Stimulated activated CD8-positive, alpha-beta memory T cell treated with anti-CD3 and anti-CD28 coated beads, Interleukin-7, amount 100 ng/mL, for 48 hours (primary cell): ENCODE results near the gene CALN1.
"Not testable (repeated sequence)": the region's sequence is repeated elsewhere in the genome, so short reads cannot be mapped to it uniquely, and the experiment has no call there.

Experiments
- DNase-seq, 2 donors: peaks; one replicate each; pipeline ENCODE4 v3.0.0-alpha.2; 2020; ENCODE audit warnings: low read depth in 1 of 2; ENCODE audit errors: extremely low read depth in 1 of 2

Gene CALN1

DNA sequence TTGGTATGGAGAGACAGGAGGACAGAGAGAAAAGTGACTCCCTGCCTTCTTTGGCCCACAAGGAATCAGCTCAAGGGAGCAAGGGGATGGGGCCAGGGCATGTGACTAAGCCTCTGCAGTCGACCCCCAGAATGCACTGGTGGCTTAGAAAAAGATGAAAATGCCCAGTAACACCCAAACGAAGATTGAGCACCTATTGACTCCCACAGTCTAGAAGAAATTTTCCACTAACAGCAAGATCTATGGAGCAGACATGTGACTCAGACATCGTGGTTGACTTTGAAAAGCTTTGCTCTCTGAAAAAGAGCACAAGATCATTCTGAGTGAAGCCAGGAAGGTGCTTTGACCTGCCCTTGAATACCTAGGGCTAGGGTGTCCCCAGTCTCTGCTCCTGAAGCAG lies 586.0 kb downstream of the CALN1 start:
- no peak for DNase-seq

DNA sequence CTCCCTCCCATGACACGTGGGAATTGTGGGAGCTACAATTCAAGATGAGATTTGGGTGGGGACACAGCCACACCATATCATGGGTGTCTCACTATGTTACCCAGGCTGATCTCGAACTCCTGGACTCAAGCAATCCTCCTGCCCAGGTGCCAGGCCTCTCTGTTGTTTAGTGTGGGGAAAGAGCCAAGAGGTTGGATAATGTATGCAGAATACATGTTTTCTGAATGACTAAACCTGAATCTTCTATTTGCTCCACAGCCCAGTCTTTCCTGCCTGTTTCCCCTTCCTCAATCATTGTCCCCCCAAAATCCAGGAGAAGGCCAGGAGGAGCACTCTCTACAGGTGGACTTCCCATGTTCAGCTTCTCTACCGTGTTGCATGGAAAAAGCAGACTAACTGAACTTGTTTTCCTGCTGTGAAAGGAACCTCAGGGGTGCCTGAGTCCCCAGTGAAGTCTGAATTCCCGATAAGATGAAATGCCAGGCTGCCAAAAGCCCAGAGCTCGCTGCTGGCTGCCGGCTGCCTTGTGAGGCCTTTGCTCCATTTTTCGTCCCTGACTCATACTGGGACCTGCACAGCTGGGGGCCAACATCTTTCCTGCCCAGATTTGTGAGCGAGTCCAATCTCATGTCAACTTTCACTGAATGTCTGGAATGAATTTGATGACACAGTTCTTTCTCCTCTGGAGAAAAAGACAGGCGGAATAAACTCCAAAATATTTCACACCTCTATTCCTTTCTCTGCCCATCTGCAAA lies 588.0 kb downstream of the CALN1 start:
- DNase-seq, result no peak

DNA sequence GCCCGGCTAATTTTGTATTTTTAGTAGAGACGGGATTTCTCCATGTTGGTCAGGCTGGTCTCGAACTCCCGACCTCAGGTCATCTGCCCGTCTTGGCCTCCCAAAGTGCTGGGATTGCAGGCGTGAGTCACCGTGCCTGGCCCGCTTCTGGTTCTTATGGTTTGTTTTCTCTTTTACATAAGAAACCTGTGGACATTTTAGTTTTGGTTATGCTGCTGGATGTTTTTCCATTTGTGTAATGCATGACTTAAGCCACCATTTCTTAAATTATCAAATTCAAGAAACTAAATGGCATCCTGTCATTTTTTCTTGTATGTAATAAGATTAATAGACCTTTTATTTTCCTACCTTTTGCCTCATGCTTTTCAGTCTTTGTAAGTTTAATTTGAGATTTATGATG lies 589.7 kb downstream of the CALN1 start:
- DNase-seq, result not testable (repeated sequence)

DNA sequence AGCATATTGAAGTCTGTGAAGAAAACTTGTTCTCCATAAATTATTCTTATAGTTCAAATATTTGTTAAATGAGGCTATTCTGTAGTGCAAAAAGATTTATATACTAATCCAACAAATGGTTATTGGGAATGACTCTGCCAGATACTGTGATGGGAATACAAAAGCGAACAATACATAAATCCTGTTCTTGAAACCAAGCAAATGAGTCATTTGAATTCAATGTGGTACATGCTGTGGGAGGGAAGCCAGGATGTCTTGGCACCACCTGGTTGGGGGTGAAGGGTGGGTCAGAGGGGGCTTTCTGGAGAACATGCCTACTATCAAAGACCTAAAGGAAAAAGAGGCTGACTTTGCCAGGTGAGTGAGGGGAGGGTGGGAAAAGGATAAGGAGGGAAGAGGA lies 594.2 kb downstream of the CALN1 start:
- no peak for DNase-seq

DNA sequence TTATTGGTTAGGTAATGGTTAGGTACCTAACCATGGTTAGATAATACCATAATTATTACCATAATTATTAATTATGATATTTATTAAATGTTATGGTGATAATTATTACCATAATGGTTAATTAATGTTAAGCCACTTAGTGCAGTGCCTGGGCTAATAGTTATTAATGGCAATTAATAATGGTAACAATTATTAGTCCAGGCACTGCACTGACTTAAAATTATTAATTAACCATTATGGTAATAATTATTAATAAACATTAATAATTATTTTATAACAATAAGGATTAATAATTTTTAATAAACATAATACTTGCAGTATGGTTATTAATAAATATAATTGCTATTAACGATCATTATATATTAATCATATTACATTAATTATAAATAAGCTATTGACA lies 604.0 kb downstream of the CALN1 start:
- no peak for DNase-seq

DNA sequence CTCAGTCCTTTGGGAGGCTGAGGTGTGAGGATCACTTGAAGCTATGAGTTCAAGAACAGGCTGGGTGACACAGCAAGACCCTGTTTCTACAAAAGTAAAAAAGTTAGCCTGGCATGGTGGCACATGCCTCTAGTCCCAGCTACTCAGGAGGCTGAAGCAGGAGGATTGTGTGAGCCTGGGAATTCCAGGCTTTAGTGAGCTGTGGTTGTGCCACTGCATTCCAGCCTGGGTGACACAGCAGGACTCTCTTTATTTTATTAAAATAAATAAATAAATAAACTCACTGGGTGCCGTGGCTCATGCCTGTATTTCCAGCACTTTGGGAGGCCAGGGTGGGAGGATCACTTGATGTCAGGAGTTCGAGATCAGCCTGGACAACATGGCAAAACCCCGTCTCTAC lies 607.9 kb downstream of the CALN1 start:
- DNase-seq, result no peak

DNA sequence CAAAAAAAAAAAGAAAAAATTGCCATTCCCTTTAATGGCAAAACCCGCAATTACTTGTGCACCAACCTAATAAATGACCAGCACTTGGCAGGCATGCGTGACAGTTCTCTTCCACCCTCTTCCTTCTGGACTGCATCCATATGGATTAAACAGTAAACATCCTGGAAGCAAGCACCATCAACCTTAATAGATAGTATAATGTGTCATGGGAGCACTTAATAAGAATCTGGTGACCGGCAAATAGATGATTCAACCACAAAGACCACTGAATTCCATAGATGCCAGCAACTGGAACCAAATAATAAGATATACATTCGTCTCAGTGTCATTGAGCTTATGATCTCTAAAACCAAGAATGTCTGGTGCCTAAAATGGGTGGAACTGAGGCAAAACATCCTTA lies 610.2 kb downstream of the CALN1 start:
- DNase-seq, result no peak

DNA sequence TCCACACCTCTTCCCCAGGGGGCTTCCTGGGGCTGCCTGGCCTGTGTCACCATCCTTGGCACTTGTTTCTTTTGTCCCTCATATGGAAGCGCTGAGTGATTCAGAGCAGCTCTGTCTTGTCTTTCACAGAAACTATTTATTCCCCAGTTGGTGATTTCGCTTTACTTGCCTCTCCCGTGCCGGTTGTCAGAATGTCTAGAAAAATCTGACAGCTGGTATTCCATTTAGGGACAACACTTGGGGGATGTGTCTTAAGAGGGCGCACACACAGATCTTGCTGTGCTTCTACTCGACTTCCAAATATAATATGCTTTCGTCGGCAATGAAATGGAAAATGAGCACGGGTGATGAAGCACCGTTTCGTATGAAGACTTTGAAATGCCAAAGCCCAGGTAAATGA lies 611.8 kb downstream of the CALN1 start:
- DNase-seq, result no peak

DNA sequence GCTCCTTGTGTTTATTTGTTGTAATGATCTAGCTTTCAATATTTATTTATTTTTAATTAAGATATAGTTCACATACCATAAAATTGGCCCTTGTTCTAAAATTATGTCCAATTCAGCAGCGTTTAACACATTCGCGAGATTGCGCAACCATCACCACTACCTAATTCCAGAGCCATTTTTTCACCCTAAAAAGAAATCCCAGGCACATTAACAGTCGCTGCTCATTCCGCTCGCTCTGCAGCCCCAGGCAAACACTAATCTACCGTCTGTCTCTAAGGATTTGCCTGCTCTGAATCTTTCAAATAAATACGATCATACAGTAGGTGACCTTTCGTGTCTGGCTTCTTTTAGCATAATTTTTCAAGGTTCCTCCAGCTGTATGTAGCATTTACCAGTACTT lies 616.7 kb downstream of the CALN1 start:
- DNase-seq, result no peak

DNA sequence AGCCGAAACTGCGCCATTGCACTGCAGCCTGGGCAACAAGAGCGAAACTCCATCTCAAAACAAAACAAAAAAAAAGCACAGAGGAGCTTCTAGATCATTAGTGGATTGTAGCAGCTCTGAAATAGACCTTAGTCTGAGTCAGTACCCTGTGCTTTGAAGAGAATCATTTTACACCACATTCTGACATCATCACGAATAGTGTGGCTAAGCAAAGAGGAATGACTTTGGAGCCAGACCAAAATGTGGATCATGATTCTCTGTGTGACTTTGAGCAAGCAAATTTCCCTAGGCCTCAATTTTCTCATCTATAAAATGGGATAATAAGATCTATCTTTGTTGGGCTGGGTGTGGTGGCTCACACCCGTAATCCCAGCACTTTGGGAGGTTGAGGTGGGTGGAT lies 618.9 kb downstream of the CALN1 start:
- DNase-seq, result no peak

DNA sequence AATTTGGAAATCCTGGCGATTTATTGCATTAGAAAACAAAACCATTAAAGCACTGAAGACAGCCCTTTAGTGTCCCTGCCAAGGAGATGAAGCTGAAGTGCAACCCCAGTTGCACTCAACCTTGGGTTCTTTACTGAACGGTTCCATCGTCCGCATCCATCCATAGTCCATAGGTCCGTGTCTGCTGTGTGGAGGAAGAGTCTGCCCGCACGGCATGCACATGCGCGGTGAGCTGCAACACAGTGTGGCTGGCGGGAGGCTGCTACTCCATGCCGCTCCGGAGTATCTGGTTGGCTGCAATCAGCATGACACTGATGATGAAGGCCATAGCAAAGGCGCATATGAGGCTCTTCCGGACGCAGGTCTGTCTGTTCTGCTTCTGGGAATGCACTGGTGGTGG lies 624.6 kb downstream of the CALN1 start:
- no peak for DNase-seq

DNA sequence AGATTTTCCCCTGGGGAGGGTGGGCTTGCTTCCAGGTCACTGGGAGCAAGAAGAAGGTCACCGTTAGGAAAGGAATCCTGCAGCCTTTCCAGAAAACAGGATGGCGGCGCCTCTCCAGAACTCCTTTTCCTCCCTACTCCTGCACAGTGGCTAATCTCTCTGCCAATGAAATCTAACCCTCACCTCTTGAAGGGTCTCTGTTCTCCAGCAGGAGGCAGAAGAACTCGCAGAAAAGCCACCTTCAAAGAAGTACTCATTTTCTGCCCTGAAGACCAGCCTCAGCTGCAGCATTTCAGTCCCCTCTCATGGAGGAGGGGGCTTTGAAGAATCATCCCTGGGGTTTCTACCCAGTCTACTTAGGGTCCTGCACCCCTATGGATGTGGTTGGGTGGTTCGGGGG lies 626.9 kb downstream of the CALN1 start:
- no peak for DNase-seq

DNA sequence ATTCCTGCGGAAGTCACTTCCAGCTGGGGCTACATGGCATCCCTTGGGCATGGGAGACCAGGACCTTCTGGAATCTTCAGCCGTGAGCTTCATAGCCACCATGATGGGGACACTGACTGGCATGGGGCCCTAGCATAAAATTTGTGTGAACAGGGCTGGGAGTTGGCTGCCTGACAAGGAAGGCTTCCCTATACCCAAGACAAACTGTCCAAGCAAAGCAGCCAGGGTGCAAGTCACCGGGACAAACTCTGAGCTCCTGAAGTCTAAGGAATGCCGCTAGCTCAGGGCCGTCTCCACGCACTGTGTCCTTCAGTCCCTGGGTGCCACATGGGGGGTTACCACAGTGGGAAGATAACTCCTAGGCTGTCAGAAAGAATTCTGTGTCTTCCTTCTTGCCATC lies 627.4 kb downstream of the CALN1 start:
- no peak for DNase-seq

DNA sequence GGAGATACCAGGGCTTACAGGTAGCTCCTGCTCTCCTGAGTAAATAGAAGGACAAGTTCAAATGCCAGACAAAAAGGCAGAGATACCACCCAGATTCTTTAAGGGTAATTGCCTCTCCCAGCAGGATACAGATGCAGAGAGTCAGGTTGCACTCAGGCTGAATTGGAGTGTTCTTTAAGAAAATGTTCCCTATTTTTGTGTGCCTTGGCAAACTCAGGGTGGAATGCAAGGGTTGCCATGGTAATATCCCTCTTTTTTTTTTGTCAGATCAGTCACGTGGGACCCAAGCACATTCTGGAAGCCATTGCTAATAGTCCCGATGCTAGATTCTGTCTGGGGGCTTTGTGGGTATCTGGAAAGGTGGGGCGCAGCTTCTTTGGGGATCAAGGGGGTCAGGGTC lies 628.0 kb downstream of the CALN1 start:
- no peak for DNase-seq

DNA sequence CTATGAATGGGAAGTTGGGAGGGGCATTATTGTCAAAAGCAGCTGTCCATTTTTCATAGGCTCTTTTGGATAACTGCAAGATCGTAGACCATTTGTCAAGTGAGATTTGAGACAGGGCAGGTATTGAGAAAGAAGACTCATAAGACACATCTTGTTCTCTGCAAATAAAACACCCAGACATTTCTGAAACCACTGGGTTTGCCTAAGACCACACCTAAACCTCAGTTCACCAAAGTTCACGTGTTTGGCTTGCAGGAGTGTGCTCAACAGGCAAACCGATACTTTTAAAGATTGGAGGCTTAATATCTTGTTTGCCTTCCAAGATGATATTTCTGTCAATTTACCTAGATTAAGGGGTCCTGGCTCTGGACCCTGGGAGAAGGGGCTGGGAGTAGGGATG lies 628.4 kb downstream of the CALN1 start:
- DNase-seq, result no peak

DNA sequence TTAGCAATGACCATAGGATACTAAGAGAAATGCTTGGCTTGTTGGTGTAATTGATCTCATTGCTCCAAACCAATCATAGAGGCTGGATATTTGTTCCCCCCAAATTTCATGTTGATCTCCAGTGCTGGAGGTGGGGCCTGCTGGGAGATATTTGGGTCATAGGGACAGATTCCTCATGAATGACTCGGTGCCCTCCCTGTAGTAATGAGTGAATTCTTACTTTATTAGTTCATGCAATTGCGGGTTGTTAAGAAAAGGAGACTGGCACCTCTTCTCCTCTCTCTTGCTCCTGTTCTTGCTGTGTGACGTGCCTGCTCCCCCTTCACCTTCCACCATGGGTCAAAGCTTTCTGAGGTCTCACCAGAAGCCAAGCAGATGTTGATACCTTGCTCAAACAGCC lies 630.1 kb downstream of the CALN1 start:
- DNase-seq, result no peak

DNA sequence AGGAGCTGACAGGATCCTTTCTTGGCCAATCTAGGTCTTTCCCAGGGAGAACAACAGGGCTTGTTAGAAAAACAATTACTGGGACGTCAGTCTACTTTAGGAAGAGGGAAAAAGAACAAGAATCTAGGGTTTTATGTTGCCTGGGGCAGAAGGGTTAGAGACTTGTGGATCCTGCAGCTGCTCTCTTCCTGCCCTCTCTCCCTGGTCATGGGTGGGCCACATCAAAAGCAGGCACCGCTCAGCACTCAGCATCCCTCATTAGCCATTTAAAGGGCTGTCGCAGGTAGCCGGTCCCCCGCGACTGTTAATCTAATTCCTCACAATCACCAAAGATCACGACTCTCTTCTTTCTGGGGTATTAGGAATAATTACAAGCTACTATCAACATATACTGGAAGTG lies 631.9 kb downstream of the CALN1 start:
- no peak for DNase-seq

DNA sequence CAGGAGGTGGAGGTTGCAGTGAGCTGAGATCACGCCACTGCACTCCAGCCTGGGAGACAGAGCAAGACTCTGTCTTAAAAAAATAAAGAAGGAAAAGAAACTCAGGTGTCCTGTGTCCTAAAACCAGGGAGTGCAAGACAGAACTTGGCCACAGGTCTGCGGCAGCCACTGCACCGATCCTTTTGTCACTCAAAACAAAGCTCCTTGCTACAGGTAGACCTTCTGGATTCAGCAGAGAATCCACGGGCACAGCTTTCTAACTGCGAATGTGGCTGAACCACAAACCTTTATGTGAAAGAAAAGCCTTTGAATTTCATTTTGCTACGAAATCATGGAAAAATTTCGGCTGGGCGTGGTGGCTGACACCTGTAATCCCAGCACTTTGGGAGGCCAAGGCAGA lies 634.9 kb downstream of the CALN1 start:
- no peak for DNase-seq

DNA sequence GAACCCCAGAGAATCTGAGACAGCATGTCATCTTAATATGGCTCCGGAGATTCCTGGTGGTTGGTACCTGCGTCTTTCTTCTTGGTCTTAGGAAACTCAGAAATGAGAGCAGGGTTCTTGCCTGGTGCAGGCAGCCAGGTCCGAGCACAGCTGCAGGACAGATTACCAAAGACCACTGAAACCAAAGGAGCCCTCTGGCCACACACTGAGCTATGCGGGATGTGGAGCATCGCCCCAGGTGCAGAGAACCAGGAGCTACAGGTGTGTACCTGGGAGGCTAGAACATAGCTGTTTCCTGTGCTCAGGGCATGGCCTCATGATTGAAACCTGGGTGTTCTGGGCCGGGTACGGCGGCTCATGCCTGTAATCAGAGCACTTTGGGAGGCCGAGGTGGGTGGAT lies 635.4 kb downstream of the CALN1 start:
- DNase-seq, result no peak

DNA sequence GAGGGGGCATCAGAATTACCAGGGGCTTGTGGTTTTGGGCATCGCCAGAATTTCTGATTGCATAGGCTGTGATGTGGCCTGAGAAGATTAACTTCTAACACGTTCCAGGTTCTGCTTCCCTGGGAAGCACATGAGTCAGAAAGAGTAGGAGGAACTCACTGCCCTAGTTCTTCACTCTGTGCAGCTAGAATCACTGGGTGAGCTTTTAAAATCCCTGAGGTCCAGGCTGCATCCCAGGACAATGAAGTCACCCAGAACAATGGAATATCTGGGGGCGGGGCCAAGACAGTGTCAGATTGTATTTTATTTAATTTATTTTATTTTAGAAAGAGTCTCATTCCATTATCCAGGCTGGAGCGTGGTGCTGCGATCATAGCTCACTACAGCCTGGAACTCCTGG lies 636.5 kb downstream of the CALN1 start:
- DNase-seq, result no peak

DNA sequence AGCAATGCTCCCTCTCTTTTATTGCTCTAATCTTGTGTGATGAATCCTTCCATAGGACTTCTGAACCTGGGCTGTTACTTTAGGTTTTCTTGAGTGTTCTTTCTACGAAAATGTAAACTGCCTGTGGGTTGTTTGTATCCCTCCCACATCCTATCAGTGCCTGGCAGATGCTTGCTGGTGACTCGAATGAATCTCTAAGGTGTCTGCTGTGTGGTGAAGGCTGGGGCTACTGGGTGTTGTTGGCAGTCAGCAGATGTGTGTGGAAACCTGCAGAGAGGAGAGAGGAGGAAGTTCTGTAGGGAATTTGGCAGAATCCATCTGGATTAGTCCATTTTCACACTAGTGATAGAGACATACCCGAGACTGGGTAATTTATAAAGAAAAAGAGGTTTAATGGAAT lies 639.4 kb downstream of the CALN1 start:
- no peak for DNase-seq

DNA sequence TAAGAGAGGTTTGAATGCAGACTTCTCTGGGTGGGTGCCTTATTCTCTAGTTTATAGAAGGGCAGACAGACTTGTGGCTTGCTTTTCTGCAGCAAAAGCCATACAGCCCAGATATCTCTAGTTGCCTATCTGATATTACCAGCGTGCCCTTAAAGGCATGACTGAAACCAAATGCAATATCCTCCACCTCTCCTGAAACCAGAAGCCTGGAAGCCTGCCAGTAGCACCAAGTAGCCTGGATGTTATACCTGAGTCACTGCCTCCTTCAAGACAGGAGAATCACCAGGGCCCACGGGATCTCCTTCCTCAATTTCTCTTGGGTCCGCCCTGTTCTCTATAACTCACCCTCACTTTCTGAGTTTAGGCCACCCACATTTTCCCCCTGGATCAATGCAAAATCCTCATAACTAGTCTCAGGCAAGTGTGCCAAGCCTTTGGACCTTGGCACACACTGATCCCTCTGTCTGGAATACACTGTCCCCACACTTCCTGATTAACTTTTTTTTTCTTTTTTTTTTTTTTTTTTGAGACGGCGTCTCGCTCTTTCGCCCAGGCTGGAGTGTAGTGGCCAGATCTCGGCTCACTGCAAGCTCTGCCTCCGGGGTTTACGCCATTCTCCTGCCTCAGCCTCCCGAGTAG lies 641.8 kb downstream of the CALN1 start:
- DNase-seq, result no peak

DNA sequence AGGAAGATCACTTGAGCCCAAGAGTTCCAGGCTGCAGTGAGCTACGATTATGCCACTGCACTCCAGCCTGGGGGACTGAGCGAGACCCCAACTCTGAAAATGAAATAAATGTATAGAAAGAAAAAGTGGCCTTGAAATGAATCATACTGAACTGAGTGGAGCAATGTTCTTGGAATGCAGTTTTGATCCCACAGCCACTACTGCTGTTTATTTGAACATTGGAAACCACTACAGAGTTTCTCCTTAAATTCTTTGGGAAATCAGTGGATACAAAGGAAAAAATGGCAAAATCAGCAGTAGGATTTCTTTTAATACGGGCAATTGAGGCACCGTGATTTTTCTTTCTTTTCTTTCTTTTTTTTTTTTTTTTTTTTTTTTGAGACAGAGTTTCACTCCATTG lies 642.8 kb downstream of the CALN1 start:
- no peak for DNase-seq
